B cell (primary cell): Measurements from ENCODE around the gene SPOCD1.

Experiments used
- CTCF ChIP-seq: fragments of 200-600 bp; IDR thresholded peaks from one replicate; pipeline ENCODE4 v1.8.0; 2022; ENCODE audit warnings: antibody characterized with exemption, mild to moderate bottlenecking
- EZH2 ChIP-seq: IDR thresholded peaks from 2 replicates; pipeline ENCODE4 v1.6.1; 2012; ENCODE audit warnings: borderline replicate concordance, low read depth, mild to moderate bottlenecking, moderate library complexity, low read length; ENCODE audit not compliant: insufficient read depth, poor library complexity, severe bottlenecking

DNA sequence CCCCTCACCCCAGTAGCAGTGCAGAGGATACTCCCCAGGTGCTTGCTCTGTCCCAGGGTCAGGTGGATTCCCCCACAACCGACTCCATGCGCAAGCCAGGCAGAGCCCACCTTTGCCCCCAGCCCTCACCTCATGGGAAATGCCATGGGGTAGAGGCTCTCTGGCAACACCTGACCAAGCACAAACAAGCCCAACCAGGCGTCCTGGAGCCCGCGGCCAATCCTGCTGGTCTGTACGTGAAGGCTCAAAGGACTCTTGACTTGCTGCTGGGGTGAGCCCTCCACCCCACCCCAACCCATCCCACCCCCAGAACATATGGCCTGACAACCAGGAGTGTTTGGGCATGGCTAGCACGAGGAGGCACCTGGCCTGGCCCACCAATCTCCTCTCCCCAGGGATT, 53.5 kb downstream of the SPOCD1 start:
- TF ChIP-seq CTCF, result no peak
- no peak for TF ChIP-seq EZH2
